Calu3 (cell line): Measurements from ENCODE around the gene FBXO9. TPM values are rescaled to one million over a fixed set of nuclear protein-coding genes. Genes with fewer than 3 reads are reported as not detected.

Experiments used
- BruUV-seq: library from RNA; stranded (reverse); fragments of 400-500 nt; replicated peaks from 2 replicates; lab custom pipeline; 2021; lab: Mats Ljungman, UMichigan
- CTCF ChIA-PET: fragments of 300-600 bp; sonication (Branson Sonifier 250); formaldehyde crosslinking; loops from one replicate; lab custom pipeline; 2022; ENCODE audit warnings: antibody characterized with exemption; lab: Charles Lee
- DNase-seq: peaks from one replicate; pipeline ENCODE4 v3.0.0; 2022
- H3K27ac Mint-ChIP-seq: one replicate; pipeline ENCODE4 v1.8.0; 2022; ENCODE audit warnings: mixed read lengths; ENCODE audit not compliant: unreplicated experiment
- H3K27me3 Mint-ChIP-seq: one replicate; pipeline ENCODE4 v1.8.0; 2022; ENCODE audit warnings: mixed read lengths; ENCODE audit not compliant: unreplicated experiment
- H3K36me3 Mint-ChIP-seq: one replicate; pipeline ENCODE4 v1.8.0; 2022; ENCODE audit warnings: mild to moderate bottlenecking, moderate library complexity, mixed read lengths; ENCODE audit not compliant: insufficient read depth, unreplicated experiment
- H3K4me1 Mint-ChIP-seq: one replicate; pipeline ENCODE4 v1.8.0; 2022; ENCODE audit warnings: mild to moderate bottlenecking, low read depth, mixed read lengths; ENCODE audit not compliant: unreplicated experiment
- H3K4me3 Mint-ChIP-seq: one replicate; pipeline ENCODE4 v1.8.0; 2022; ENCODE audit warnings: mild to moderate bottlenecking, low read depth, moderate library complexity, mixed read lengths; ENCODE audit not compliant: unreplicated experiment
- H3K9me3 Mint-ChIP-seq: one replicate; pipeline ENCODE4 v1.8.0; 2022; ENCODE audit warnings: low read depth, mixed read lengths; ENCODE audit not compliant: unreplicated experiment
- CTCF ChIP-seq: fragments of 200-600 bp; IDR thresholded peaks from one replicate; pipeline ENCODE4 v1.8.0; 2022; ENCODE audit warnings: antibody characterized with exemption; ENCODE audit not compliant: unreplicated experiment
- intact Hi-C: fragments of 100-400 bp; cut with micrococcal nuclease; formaldehyde crosslinking; loops from one replicate; pipeline ENCODE4 v1.10.0; 2022; ENCODE audit not compliant: unreplicated experiment
- total RNA-seq: library from RNA; stranded (reverse); gene quantifications from 2 replicates; pipeline ENCODE4 v1.2.3, GENCODE V29; 2022

Gene FBXO9
- total RNA-seq, 1 experiment from 2014 or later, result 94.5 TPM

- H3K36me3 Mint-ChIP-seq, result no peaks in the 10 kb centered on the region
- no peak for TF ChIP-seq CTCF
- no peak for DNase-seq
- CTCF ChIA-PET, result no interaction called here
- no peak within 1 kb of the TSS for H3K27ac Mint-ChIP-seq
- no peaks in the 10 kb centered on the region for H3K27me3 Mint-ChIP-seq
- no TSS peak for BruUV-seq
- intact Hi-C loops, result no loop called here
- no peaks in the 10 kb centered on the region for H3K9me3 Mint-ChIP-seq
- no peak within 1 kb of the TSS for H3K4me3 Mint-ChIP-seq
- no peaks in the 10 kb centered on the region for H3K4me1 Mint-ChIP-seq
Measured at GRCh38 chr6:53148684-53149083, 83.5 kb downstream of the FBXO9 start, which contains the start of gene GCM1. Gene GCM1, minus strand, starts transcription at chr6:53148841. Its CDS starts 3,209 bp downstream, at chr6:53145632.

Other genes starting within 250 kb of the FBXO9 start
- not detected in 2 replicates for gene GSTA5, start 224.6 kb upstream of the FBXO9 start, total RNA-seq
- not detected in 2 replicates for gene GSTA3, start 155.7 kb upstream of the FBXO9 start, total RNA-seq
- gene GSTA4, start 70.1 kb upstream of the FBXO9 start, total RNA-seq, result 0.38 TPM in 1 of 2 replicates, not detected in the other
- 4.1 and 4.7 TPM in 2 replicates for gene CILK1, start 3.6 kb upstream of the FBXO9 start, total RNA-seq
- gene GCM1, start 83.4 kb downstream of the FBXO9 start, total RNA-seq, result 0.38 and 0.47 TPM in 2 replicates